GM18870 (cell line): ENCODE data around the gene ABR.
"Not testable (repeated sequence)": the region's sequence is repeated elsewhere in the genome, so short reads cannot be mapped to it uniquely, and the experiment has no call there.

Source experiments
- ATAC-seq: cut with Tn5 transposase; IDR thresholded peaks from one replicate; pipeline ENCODE4 v1.9.1; 2021; ENCODE audit warnings: moderate library complexity; ENCODE audit not compliant: unreplicated experiment

The ABR gene

GRCh38 chr17:1150863-1151600, 28.7 kb downstream of the ABR start:
- ATAC-seq, result no peak

- no peak for ATAC-seq
Observed at GRCh38 chr17:1149869-1150268, 29.9 kb downstream of the ABR start.

- no peak for ATAC-seq
Observed at GRCh38 chr17:1147664-1148063, 32.1 kb downstream of the ABR start.

- no peak for ATAC-seq
Observed at GRCh38 chr17:1146561-1147265, 33.1 kb downstream of the ABR start.

- no peak for ATAC-seq
Observed at GRCh38 chr17:1145311-1145986, 34.3 kb downstream of the ABR start.

DNA sequence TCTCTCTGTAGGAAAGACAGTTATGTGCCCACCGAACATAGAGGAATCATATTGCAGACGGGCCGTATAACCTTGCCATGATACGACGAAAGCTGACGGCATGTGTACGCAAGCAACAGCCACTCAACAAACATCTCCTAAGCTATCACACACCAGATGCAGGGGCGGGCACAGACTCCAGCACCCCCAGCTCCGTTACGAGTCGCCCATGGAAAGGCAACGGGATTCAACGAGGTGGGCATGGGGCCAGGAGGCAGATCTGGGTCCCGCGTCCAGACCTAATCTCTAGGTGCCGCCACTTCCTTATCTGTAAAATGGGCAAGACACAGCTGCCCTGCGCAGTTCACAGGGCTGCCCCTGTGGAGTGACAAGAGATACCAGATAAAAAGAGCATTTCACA, 35.6 kb downstream of the ABR start:
- ATAC-seq, result no peak

DNA sequence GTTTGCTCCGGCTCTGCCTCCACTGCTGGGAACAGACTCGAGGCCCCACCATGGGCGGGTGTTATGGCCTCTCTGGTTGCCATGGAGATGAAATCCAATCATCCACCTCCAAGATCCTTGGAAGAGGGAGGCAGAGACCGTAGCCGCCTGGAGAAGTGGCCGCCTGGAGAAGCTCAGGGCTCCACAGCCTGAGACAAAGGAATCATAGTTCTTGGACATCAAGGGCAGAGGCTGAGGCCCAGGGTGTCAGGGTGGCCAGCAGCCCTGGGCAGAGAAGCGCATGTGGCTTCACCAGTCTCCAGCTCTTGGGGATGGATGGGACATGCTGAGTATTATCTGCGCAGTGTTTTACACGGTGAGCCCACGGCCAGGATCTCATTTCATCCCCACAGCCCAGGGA, 36.2 kb downstream of the ABR start:
- no peak for ATAC-seq

- ATAC-seq, result no peak
Observed at GRCh38 chr17:1142561-1142971, 37.2 kb downstream of the ABR start.

DNA sequence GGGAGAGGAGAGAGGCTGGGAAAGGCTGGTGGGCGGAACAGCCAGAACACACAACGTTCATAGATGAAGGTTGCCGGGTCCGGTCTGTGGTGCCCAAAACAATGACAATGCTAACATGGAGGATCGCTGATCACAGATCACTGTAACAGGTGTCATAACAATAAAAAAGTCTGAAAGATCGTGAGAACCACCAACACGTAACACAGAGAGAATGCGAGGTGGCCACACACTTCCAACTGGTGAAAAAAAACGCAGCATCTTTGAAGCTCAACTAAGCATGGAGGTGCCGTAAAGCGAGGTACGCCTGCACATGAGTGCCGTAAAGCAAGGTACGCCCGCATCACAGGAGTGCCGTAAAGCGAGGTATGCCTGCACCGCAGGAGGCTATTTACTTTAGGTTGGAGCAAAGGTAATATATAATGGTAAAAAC, 42.3 kb downstream of the ABR start:
- ATAC-seq, result no peak

- no peak for ATAC-seq
Observed at GRCh38 chr17:1136748-1137147, 43.0 kb downstream of the ABR start.

- ATAC-seq, result no peak
Observed at GRCh38 chr17:1134634-1135324, 45.0 kb downstream of the ABR start.

DNA sequence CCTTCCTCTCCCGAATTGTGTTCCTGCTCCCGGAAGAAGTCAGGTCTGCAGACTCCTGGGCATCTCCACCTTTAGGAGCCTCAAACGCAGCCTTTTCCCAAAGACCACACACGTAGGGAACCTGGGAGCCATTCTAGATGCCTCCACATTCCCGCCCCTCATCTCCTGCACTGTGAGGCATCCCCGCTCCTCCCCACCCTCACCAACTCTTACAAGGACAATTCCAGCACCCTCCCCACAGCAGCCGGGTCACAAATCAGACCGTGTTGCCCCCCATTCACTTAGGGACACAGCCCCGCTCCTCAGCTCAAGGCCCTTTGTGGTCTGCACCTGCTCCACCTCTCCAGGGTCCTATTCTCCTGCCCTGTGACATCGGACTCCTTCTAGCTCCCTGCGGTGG, 49.6 kb downstream of the ABR start:
- ATAC-seq, result no peak

DNA sequence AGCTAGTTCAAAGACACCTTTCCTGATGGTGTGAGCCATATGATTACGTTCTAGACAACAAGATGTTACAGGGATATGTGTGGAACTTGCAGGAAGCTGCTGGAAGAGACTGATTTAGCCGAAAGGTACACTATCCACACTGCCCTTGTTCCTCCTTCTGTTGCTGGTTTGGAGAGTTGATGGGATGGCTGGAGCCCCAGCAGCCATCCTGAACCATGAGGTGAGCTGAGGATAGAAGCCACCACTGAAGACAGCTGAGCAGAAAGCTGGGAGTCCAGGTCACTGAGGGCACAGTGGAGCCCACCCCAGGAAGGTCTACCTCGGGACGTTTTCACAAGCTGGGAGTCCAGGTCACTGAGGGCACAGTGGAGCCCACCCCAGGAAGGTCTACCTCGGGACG, 51.3 kb downstream of the ABR start:
- ATAC-seq, result not testable (repeated sequence)

DNA sequence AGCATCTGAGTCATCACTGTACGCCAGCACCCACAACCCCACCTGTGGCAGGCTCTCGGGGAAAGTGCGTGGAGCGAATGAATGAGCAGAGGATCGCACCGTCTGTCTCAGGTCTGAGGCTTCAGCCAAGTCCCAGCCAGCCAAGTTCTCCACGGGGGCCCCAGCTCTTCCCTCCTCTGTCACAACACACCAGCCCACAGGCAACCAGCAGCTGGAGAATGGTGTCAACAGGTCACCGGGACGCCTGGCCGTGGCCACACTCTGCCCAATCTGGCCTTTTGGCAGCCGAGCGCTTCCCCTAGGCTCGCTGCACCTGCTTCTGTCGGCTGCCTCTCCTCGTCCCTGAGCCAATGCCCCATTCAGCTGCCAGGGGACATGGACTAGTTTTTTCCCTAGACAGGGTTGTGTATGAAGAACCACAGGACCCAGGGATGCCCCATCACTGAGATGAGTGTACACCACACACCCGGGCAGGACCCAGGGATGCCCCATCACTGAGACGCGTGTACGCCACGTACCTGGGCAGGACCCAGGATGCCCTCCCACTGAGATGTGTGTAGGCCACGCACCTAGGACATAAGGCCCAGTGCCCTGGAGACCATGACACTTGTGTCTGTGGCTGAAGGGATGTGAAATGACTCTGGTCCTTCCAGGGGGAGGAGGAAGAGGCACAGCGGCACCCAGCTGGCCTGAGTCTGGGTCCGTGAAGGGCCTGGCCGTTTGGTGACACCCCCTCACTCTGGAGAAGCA, 52.8 kb downstream of the ABR start:
- no peak for ATAC-seq

DNA sequence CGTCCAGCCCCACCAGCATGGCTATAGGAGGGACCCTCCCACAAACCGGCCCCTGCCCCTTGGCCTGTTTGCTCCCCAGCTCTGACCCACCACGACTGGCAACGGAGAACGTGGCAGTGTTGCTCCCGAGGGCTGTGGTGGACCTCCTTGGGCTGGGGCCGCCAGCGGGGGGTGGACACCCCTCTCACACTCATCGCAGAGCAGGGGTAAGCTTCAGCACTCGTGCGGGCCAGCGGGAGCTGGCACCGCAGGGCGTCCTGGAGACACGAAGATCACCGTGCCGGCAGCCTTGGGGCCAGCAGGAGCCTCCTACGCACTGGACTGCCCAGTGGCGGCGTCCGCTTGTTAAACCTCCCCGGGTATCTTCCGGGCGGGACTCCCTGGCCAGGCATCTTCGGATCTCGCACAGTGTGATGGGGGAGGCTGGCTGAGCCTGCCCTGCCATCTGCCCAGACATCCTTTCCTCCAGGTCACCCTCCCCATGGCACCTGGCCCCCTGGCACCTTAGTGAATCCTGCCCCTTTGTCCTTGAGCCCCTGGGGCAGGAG, 53.5 kb downstream of the ABR start:
- ATAC-seq, result no peak

DNA sequence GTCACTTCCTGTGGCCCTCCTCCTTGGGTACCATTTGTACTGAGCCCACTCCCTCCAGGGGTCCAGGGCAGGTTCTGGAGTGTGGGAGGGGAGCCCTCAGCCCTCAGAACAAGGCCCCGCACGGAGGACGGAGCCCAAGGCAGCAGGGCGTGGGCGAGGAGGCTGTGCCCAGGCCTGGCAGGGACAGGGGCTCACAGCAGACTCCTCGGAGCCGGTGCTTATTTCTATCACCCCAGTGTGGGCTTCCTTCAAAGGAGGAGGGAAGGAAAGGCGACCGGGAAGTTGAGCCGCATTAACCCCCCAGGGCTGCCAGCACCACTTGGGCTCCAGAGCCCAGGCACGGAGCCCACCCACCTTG, 54.0 kb downstream of the ABR start:
- no peak for ATAC-seq

DNA sequence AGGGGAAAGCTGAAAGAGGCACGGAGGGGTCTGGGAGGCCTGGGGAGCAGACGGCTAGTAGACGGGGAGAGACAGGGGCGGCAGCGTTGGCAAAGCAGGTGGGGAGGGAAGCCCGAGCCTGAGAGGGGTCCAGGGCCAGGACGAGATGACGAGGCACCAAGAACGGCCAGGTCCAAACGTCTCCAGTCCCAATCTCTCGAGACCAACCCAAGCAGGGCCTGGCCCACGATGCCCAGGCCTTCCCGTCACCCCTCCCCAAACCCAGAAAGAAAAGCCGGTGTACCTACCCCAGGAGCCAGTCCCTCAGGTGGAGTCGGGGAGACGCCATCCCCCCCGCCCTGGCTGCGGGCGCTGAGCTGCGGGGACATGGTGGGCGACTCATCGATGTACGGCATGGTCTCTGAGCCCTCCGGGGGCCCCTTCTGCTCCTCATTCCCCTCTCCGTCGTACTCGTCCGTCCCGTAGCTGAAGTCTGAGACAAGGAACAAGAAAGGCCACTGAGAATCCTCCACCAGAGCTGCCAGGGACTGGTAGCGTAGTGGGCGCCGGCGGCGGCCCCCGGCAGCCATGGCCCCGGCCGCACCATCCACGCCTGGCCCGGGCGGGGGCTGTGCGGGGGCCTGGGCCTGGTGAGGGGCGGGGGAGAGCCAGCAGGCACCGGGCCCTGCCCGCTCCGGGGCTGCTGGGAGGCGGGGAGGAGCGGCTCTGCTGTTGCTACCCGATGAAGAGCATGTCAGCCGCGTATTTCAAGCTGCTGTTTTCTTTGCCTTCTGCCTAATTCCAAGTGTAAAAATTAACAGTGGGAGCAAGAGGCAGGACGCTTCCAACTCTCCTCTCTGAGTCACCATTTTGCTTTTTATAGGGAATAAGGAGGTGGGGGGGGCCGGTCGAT, 54.6 kb downstream of the ABR start:
- ATAC-seq, result no peak

DNA sequence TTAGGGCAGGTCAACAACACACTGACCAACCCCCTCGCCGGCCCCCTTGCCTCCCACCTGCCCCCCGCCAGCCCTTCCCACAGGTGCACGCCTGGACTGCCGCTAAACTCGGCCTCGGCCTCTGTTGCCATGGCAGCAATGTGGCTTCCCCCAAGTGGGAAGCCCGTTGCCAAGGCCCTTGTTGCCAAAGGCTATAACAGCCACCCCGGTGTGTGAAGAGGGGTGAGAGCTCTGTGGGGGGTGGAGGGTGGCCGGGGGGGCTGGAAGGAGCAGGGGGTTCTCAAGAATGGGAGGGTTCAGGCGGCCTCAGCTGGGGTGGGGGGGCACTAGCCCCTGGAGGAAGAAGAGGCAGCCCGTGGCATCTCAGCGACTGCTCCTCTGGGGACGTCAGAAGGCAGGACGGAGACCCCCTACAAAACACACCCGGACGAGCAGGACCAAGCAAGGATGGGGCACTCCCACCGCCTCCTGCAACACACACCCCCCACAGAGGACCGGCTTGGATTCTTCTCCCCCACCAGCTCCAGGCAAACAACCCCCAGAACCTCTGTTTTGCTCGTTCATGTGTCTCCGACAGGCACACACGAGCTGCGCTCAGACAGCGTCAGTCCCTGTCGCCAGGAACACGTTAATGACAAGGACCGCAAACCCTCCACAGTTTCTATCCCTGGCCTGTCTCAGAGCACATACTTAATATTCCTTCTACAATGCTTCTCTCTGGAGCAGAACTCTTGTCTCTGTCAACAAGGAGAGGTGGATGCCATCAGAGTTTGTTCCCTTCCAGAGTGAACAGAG, 55.7 kb downstream of the ABR start:
- ATAC-seq, result no peak

GRCh38 chr17:1123393-1123831, 56.4 kb downstream of the ABR start:
- ATAC-seq, result no peak
